IPS-18c (cell line): ENCODE measurements around the gene IQSEC1.

Source experiments
- H3K4me3 ChIP-seq: 2 replicates; pipeline ENCODE4 v1.7.0; 2013; ENCODE audit warnings: low read depth, mild to moderate bottlenecking, low read length, moderate library complexity; ENCODE audit not compliant: insufficient read depth
- H3K9me3 ChIP-seq: one replicate; pipeline ENCODE4 v1.6.1; 2013; ENCODE audit warnings: mild to moderate bottlenecking, low read length, moderate library complexity; ENCODE audit not compliant: control insufficient read depth, insufficient read depth

The IQSEC1 gene

GRCh38 chr3:13009946-13010315 lies 63.3 kb downstream of the IQSEC1 start:
- Histone ChIP-seq H3K9me3 (no peaks in the 10 kb centered on the region), H3K4me3 (no peak overlapping the region)

DNA sequence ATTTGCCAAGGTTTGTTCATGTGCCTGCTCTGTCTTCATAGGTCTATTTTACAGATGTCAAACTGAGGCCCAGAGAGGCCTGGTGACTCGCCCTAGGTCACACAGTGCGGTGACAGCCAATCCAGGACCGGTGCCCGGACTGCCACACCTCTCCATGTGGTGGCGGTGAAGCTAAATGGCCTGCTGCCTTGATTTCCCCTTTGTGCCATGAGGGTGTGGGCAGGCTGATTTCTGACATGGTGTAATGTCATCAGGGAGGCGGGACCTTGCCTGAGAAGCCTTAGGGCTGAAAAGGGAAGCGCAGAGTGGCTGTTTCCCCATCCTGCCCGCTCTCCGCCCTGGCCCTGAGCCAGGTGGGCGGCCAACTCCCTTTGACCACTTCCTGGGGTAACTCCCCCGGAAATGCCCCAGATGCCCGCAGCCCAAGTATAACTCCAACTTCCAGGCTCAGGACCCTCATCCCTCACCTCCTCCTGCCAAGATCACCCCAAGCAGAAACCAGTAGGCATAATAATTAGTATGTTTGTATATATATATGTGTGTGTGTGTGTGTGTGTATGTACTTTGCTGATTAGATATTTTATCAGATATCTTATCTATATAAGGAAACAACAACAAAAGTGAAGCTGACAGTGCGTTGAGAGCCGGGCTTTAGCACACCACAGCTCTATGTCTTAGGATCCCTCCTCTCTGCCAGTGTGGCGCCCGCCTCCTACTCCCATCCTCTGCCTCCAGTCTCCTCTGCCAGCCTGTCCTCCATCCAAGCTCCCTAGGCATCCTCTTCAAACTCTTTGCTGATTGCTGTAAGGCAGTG lies 63.9 kb downstream of the IQSEC1 start:
- Histone ChIP-seq H3K4me3 (no peak overlapping the region), H3K9me3 (no peaks in the 10 kb centered on the region)

DNA sequence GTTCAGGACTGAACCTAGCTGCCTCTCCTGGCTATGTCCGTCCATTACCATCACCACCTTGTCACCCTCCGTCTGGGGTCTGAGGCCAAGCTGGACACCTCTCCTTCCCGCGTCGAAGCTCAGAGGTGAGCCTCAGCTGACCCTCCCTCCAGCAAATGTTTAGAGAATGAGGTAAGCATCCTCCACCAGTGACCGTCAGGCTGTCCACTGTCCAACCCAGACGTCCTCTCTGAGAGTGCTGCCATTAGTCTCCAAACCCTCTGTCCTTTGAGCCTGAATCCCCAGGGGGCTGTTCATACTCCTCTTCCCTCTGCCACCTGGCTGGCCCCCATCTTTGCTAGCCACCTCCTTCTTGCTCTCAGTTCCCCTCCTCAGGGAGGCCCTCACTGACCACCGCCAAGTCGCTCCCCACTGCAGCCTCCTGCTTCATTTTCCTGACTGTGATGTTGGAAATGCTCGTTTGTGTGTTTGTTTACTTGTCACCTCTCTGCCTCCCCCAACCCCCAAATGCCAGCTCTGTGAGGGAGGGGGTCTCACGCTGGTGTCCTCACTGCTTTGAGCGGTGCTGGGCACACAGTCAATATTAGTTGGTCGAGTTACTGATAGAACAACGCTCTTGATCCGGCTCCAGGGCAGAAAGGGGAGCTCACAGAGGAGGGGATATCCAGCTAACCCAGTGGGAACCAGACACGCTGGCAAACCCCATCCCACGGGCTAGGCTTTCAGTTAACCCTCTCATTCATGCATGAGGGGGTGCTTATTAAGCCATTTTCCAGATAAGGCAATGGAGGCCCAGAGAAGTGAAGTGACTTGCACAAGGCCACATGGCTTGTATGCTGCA lies 64.9 kb downstream of the IQSEC1 start:
- Histone ChIP-seq H3K4me3 (no peak overlapping the region), H3K9me3 (no peaks in the 10 kb centered on the region)

- no peaks in the 10 kb centered on the region for H3K9me3 ChIP-seq
- H3K4me3 ChIP-seq = no peak overlapping the region
These were observed 65.8 kb downstream of the IQSEC1 start for GRCh38 chr3:13007251-13007941.

DNA sequence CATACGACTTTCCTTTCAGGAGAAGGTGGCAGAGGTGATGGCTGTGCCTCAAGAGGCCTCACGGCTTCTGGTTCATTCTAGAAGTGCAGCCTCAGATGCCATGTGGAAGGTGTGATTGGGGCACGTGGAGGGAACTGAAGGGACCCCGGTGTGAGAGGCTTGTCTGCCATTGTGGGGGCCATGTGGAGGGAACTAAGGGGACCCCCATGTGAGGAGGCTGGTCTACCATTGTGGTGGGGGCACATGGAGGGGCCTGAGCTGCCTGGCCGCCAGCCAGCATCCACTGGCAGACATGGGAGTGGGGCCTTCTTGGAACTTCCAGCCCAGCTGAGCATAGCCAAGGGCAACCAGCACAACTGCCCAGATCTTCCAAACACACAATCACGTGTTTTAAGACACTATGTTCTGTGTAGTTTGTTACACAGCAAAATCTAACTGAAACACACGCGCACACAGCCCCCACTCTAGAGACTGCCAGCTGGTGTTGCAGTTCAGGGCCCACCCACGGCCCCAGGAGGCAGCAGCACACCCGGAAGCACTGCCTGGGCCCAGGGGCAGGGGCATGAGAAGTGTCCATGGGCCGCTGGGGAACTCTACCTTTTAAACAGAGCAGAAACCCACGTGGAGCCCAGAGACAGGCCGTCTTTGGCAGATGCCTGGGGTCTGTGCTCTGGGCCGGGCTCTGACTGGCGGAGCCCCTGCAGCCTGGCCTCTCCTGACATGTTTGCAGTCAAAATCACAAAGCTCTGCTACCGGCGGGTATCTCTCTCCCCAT lies 66.8 kb downstream of the IQSEC1 start:
- Histone ChIP-seq H3K4me3 (no peak overlapping the region), H3K9me3 (no peaks in the 10 kb centered on the region)

- Histone ChIP-seq H3K9me3 (no peaks in the 10 kb centered on the region), H3K4me3 (no peak overlapping the region)
These were observed 67.9 kb downstream of the IQSEC1 start for GRCh38 chr3:13005301-13005700.

DNA sequence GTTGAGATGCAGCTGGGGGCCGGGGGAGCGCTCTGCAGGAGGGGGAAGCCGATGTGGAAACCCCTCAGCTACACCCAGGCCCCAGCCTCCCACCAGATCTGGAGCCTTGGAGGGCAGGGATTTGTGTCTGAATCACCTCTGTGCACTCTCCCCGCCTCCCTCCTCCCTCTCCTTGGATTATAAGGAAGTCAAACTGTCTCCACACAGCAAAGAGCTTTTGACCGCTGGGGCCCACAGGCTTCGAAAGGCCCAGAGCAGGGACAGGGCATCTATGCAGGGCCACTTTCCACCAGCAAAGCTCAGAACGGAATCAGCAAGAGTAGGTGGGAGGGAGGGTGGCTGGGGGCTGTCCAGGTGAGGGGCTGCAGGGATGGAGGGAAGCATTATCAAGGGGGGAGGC lies 68.9 kb downstream of the IQSEC1 start:
- Histone ChIP-seq H3K4me3 (no peak overlapping the region), H3K9me3 (no peaks in the 10 kb centered on the region)

DNA sequence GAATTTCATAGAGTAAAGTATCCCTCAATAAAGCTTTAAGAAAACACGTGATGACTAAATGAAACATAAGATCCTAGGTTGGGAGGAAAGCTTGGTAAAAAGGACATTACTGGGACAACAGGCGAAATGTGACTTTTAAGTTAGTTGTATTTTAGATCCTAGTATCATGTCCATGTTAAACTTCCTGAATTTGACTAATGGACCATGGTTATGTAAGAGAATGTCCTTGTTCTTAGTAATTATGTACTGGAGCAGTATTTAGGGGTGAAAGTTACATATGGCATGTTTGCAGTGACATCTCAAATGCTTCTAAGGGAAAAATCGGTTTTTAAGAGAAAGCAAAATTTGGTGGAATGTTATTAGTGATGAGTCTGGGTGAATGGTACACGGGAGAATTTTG lies 69.6 kb downstream of the IQSEC1 start:
- Histone ChIP-seq H3K4me3 (no peak overlapping the region), H3K9me3 (no peaks in the 10 kb centered on the region)

- no peak overlapping the region for H3K4me3 ChIP-seq
These were observed 70.7 kb downstream of the IQSEC1 start for GRCh38 chr3:13002398-13003124.

GRCh38 chr3:12999147-13000140 lies 73.8 kb downstream of the IQSEC1 start:
- Histone ChIP-seq H3K4me3 (no peak overlapping the region), H3K9me3 (no peaks in the 10 kb centered on the region)

More at GRCh38 chr3:13002398-13003124, 70.7 kb downstream of the IQSEC1 start:
- no peaks in the 10 kb centered on the region for H3K9me3 ChIP-seq

DNA sequence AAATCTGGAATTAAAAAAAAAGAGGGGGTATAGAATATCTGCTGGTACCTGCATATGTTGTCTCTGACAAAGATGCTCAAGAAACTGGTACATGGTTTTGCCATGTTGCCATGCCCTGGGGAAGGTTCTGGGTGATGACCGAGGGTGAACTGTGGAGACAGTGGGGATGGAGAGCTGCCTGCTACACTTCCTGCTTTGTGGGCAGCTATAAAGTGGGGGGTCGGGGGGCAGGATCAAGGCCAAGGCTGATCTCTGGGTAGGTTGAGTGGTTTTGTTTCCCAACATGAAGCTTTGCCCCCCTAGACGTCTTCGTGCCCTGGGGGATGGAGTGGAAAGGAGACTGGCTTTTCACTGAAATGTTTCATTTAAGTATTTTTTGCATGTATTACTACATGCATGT lies 74.6 kb downstream of the IQSEC1 start:
- H3K9me3 ChIP-seq = no peaks in the 10 kb centered on the region
- H3K4me3 ChIP-seq = no peak overlapping the region

GRCh38 chr3:12997387-12997786 lies 75.8 kb downstream of the IQSEC1 start:
- Histone ChIP-seq H3K9me3 (no peaks in the 10 kb centered on the region), H3K4me3 (no peak overlapping the region)

DNA sequence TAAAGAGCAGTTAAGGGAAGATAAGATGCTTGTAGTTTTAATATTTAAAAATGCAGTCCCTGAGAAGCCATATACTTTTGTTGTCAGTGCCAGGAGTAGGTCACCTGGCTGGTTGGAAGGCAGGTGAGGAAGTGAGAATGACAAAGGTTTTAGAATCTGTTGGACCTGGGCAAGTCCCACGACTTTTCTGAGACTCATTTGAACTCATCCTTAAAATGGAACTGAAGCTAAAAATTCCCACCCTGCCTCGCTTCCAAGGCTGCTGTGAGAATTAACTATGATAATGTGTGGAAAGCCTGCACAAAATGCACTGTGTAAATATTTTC lies 77.1 kb downstream of the IQSEC1 start:
- H3K9me3 ChIP-seq = no peaks in the 10 kb centered on the region
- H3K4me3 ChIP-seq = no peak overlapping the region

DNA sequence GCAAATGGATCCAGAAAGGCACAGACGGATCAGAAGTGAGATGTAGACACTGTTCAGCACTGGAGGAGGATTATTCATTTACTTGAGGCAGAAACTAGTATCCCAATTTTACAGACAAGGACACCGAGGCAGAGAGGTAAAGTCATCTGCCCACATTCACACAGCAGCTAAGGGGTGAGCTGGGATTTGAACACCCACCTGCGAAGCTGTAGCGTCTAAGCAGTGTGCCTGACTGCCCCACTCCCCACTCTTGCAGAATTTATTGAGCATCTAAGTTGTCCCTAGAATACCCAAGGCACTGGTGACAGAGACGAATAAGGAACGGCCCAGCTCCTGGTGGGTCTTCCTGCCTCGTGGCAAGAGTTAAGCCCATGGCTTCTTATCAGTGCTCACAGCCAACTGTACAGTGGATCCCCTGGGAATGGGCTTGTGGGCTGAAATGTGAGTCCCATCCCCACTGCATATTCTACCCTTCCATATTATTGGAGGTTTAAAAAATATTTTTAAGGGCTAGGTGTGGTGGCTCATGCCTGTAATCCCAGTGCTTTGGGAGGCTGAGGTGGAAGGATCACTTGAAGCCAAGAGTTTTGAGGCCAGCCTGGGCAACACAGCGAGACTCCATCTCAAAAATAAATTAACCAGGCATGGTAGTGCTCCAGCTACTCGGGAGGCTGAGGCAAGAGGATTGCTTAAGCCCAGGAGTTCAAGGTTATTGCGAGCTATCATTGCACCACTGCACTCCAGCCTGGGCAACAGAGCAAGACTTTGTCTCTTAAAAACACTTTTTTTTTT lies 77.6 kb downstream of the IQSEC1 start:
- Histone ChIP-seq H3K9me3 (no peaks in the 10 kb centered on the region), H3K4me3 (no peak overlapping the region)
